ENCODE measurements around the gene UNC5B. TPM values are rescaled to one million over a fixed set of nuclear protein-coding genes. Genes with fewer than 3 reads are reported as not detected.

UNC5B gene
- total and polyA plus RNA-seq, 2 donors (not counting 1 experiment from before 2014, with no cell fraction given) = 2.5 to 60.8 TPM

GRCh38 chr10:71219918-71220688 lies 7.7 kb downstream of the UNC5B start:
- Histone ChIP-seq H3K9ac (ENCODE audit: insufficient read depth, low read length) (no peak overlapping the region), H4K20me1 (ENCODE audit: control insufficient read depth, extremely low read depth, insufficient read depth, low read length) (no peaks in the 10 kb centered on the region), H3K4me3 (replicated peaks in 1 of 4; ENCODE audit: control extremely low read depth in 1 of 4, insufficient read depth in 1 of 4, low read depth in 3 of 4, low read length in 4 of 4) (no peak overlapping the region), H2AFZ (ENCODE audit: low read length) (no peak overlapping the region), H3K36me3 (ENCODE audit: control insufficient read depth, insufficient read depth, low read length) (no peaks in the 10 kb centered on the region), H3K4me1 (ENCODE audit: control insufficient read depth, extremely low read depth, insufficient read depth, low read length) (peaks cover 6% of the 10 kb centered on the region), H3K79me2 (ENCODE audit: control insufficient read depth, insufficient read depth, low read length) (no peaks in the 10 kb centered on the region), H3K9me3 (ENCODE audit: control insufficient read depth, insufficient read depth, low read depth, low read length) (no peaks in the 10 kb centered on the region), H3K27ac (ENCODE audit: insufficient read depth, low read length) (no peak overlapping the region), H3K4me2 (ENCODE audit: extremely low read depth, insufficient read depth, low read length) (no peak overlapping the region), H3K27me3 (ENCODE audit: control insufficient read depth, insufficient read depth, low read length) (no peaks in the 10 kb centered on the region)
- TF ChIP-seq EZH2 (IDR thresholded peaks at IDR 0.05; ENCODE audit: low read length, missing control alignments) = no peak
- no peak for DNase-seq (ENCODE audit: low read depth in 2 of 2)

GRCh38 chr10:71220689-71221540 lies 8.5 kb downstream of the UNC5B start:
- Histone ChIP-seq H3K36me3 (ENCODE audit: control insufficient read depth, insufficient read depth, low read length) (no peaks in the 10 kb centered on the region), H3K9me3 (ENCODE audit: control insufficient read depth, insufficient read depth, low read depth, low read length) (no peaks in the 10 kb centered on the region), H4K20me1 (ENCODE audit: control insufficient read depth, extremely low read depth, insufficient read depth, low read length) (no peaks in the 10 kb centered on the region), H2AFZ (ENCODE audit: low read length) (no peak overlapping the region), H3K4me3 (replicated peaks in 1 of 4; ENCODE audit: control extremely low read depth in 1 of 4, insufficient read depth in 1 of 4, low read depth in 3 of 4, low read length in 4 of 4) (no peak overlapping the region), H3K9ac (ENCODE audit: insufficient read depth, low read length) (no peak overlapping the region), H3K4me2 (ENCODE audit: extremely low read depth, insufficient read depth, low read length) (no peak overlapping the region), H3K27ac (ENCODE audit: insufficient read depth, low read length) (no peak overlapping the region), H3K79me2 (ENCODE audit: control insufficient read depth, insufficient read depth, low read length) (no peaks in the 10 kb centered on the region), H3K27me3 (ENCODE audit: control insufficient read depth, insufficient read depth, low read length) (no peaks in the 10 kb centered on the region), H3K4me1 (ENCODE audit: control insufficient read depth, extremely low read depth, insufficient read depth, low read length) (peaks cover 6% of the 10 kb centered on the region)
- DNase-seq (ENCODE audit: low read depth in 2 of 2) = no peak
- TF ChIP-seq EZH2 (IDR thresholded peaks at IDR 0.05; ENCODE audit: low read length, missing control alignments) (no peak), CTCF (conservative IDR thresholded peaks at IDR 0.05 in 1 of 2, IDR thresholded peaks at IDR 0.05 in 1 of 2; ENCODE audit: low read depth in 1 of 2, low read length in 2 of 2) (no peak)

- H3K9me3 ChIP-seq (ENCODE audit: control insufficient read depth, insufficient read depth, low read depth, low read length) = no peaks in the 10 kb centered on the region
- H4K20me1 ChIP-seq (ENCODE audit: control insufficient read depth, extremely low read depth, insufficient read depth, low read length) = no peaks in the 10 kb centered on the region
- peaks cover 4% of the 10 kb centered on the region for H3K4me1 ChIP-seq (ENCODE audit: control insufficient read depth, extremely low read depth, insufficient read depth, low read length)
- H3K9ac ChIP-seq (ENCODE audit: insufficient read depth, low read length) = no peak overlapping the region
- H3K79me2 ChIP-seq (ENCODE audit: control insufficient read depth, insufficient read depth, low read length) = no peaks in the 10 kb centered on the region
- H3K27me3 ChIP-seq (ENCODE audit: control insufficient read depth, insufficient read depth, low read length) = no peaks in the 10 kb centered on the region
- no peak for TF ChIP-seq EZH2 (IDR thresholded peaks at IDR 0.05; ENCODE audit: low read length, missing control alignments)
- TF ChIP-seq CTCF (conservative IDR thresholded peaks at IDR 0.05 in 1 of 2, IDR thresholded peaks at IDR 0.05 in 1 of 2; ENCODE audit: low read depth in 1 of 2, low read length in 2 of 2) = no peak
- H3K4me3 ChIP-seq (replicated peaks in 1 of 4; ENCODE audit: control extremely low read depth in 1 of 4, insufficient read depth in 1 of 4, low read depth in 3 of 4, low read length in 4 of 4) = no peak overlapping the region
- peak in 1 of 2 donors; percentile 47 for DNase-seq (ENCODE audit: low read depth in 2 of 2)
- no peak overlapping the region for H2AFZ ChIP-seq (ENCODE audit: low read length)
- no peak overlapping the region for H3K27ac ChIP-seq (ENCODE audit: insufficient read depth, low read length)
- H3K36me3 ChIP-seq (ENCODE audit: control insufficient read depth, insufficient read depth, low read length) = no peaks in the 10 kb centered on the region
- no peak overlapping the region for H3K4me2 ChIP-seq (ENCODE audit: extremely low read depth, insufficient read depth, low read length)
Observed at GRCh38 chr10:71221586-71222202, 9.3 kb downstream of the UNC5B start.

All from fibroblast of lung (primary cell).